Chondrocyte (in vitro differentiated cells): ENCODE data around the gene HACD4. TPM values are rescaled to one million over a fixed set of nuclear protein-coding genes. Genes with fewer than 3 reads are reported as not detected.

Experiments used
- DNase-seq: peaks from one replicate; pipeline ENCODE4 v3.0.0; 2021; ENCODE audit warnings: mixed read lengths, low spot score
- H3K27ac Mint-ChIP-seq: one replicate; pipeline ENCODE4 v1.8.0; 2021; ENCODE audit warnings: mild to moderate bottlenecking, moderate library complexity, mixed read lengths; ENCODE audit not compliant: unreplicated experiment
- H3K27me3 Mint-ChIP-seq: 2 replicates; pipeline ENCODE4 v1.8.0; 2021; ENCODE audit warnings: low read depth, mixed read lengths
- H3K36me3 Mint-ChIP-seq: 2 replicates; pipeline ENCODE4 v1.8.0; 2021; ENCODE audit warnings: low read depth, mixed read lengths
- H3K4me1 Mint-ChIP-seq: 2 replicates; pipeline ENCODE4 v1.8.0; 2021; ENCODE audit warnings: low read depth, mild to moderate bottlenecking, mixed read lengths
- H3K4me3 Mint-ChIP-seq: one replicate; pipeline ENCODE4 v1.8.0; 2021; ENCODE audit warnings: mild to moderate bottlenecking, moderate library complexity, mixed read lengths; ENCODE audit not compliant: unreplicated experiment
- H3K9me3 Mint-ChIP-seq: 2 replicates; pipeline ENCODE4 v1.8.0; 2021; ENCODE audit warnings: low read depth, mixed read lengths
- CTCF ChIP-seq: fragments of 200-600 bp; sonication (generic); IDR thresholded peaks from 2 replicates; pipeline ENCODE4 v1.5.0; 2021; ENCODE audit warnings: antibody characterized with exemption, mild to moderate bottlenecking, moderate library complexity
- total RNA-seq: library from RNA; stranded (reverse); gene quantifications from 3 replicates; pipeline ENCODE4 v1.2.1, GENCODE V29; 2021

HACD4 gene
- total RNA-seq, 1 donor from 2014 or later, result 0.97 TPM

- H3K27ac Mint-ChIP-seq, result no peak overlapping the region
- no peak overlapping the region for H3K4me3 Mint-ChIP-seq
- DNase-seq, result no peak
- peaks cover 6% of the 10 kb centered on the region for H3K27me3 Mint-ChIP-seq
- no peaks in the 10 kb centered on the region for H3K9me3 Mint-ChIP-seq
- TF ChIP-seq CTCF, result no peak
- H3K36me3 Mint-ChIP-seq, result peaks cover 2% of the 10 kb centered on the region
- no peaks in the 10 kb centered on the region for H3K4me1 Mint-ChIP-seq
Measured at GRCh38 chr9:21047281-21047691, 15.8 kb upstream of the HACD4 start.

- Mint-ChIP-seq H3K27ac (no peak overlapping the region), H3K36me3 (no peaks in the 10 kb centered on the region), H3K27me3 (peaks cover 4% of the 10 kb centered on the region), H3K4me1 (no peaks in the 10 kb centered on the region), H3K9me3 (no peaks in the 10 kb centered on the region), H3K4me3 (no peak overlapping the region)
- no peak for TF ChIP-seq CTCF
- DNase-seq, result no peak
Measured at GRCh38 chr9:21043841-21044240, 12.4 kb upstream of the HACD4 start.

GRCh38 chr9:21042466-21042865 is 11.0 kb upstream of the HACD4 start:
- H3K27me3 Mint-ChIP-seq, result peaks cover 2% of the 10 kb centered on the region
- no peak overlapping the region for H3K27ac Mint-ChIP-seq
- no peak for TF ChIP-seq CTCF
- H3K4me3 Mint-ChIP-seq, result no peak overlapping the region
- no peaks in the 10 kb centered on the region for H3K9me3 Mint-ChIP-seq
- no peaks in the 10 kb centered on the region for H3K4me1 Mint-ChIP-seq
- DNase-seq, result no peak
- no peaks in the 10 kb centered on the region for H3K36me3 Mint-ChIP-seq

DNA sequence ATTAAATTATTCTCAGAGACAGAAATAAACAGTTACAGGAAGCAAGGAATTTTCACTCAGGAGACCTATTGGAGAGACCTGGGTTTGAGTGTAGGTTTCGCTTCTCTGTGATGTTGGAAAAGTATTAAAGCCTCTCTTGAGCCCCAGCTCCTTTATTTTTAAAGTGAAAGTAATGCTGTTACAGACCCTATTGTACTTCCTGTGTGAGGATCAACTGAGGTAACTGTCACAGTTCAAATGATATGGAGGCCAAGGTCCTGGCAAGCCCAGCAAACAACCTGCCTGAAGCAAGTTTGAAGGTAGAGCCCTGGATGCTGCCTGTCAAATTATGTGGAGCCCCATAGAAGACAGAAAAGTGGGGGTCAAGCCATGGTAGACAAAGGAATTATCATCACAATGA is 7.9 kb upstream of the HACD4 start:
- TF ChIP-seq CTCF, result no peak
- Mint-ChIP-seq H3K4me1 (no peaks in the 10 kb centered on the region), H3K27ac (no peak overlapping the region), H3K36me3 (no peaks in the 10 kb centered on the region), H3K9me3 (no peaks in the 10 kb centered on the region), H3K27me3 (peaks cover 2% of the 10 kb centered on the region), H3K4me3 (no peak overlapping the region)
- no peak for DNase-seq

DNA sequence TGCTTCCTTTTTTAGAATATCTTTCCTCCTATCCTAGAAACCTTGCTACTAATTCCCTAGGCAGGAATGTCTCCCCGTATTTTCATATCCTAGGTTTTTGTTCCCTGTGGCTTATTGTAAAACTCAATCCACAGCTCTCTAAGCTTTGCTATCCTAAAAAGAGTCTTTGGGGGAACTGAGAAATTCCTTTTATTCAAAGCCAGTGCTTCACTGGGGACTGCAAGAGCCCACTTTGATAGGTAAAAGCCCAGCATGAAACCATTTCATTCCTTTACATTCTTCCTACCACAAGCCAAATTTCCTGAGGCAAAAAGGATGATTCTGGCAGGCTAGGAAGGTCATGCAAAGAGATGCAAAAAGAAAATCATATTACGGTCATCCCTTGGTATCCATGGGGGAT is 5.8 kb upstream of the HACD4 start:
- no peak for TF ChIP-seq CTCF
- no peaks in the 10 kb centered on the region for H3K9me3 Mint-ChIP-seq
- no peak overlapping the region for H3K4me3 Mint-ChIP-seq
- no peak for DNase-seq
- no peaks in the 10 kb centered on the region for H3K4me1 Mint-ChIP-seq
- H3K36me3 Mint-ChIP-seq, result no peaks in the 10 kb centered on the region
- H3K27me3 Mint-ChIP-seq, result peaks cover 2% of the 10 kb centered on the region
- no peak overlapping the region for H3K27ac Mint-ChIP-seq
